H1 (cell line): ENCODE results near the gene IL1RL1. TPM values are rescaled to one million over a fixed set of nuclear protein-coding genes. Genes with fewer than 3 reads are reported as not detected.

Experiments used
- CTCF ChIA-PET: fragments of 300-600 bp; sonication (Branson Sonifier 250); formaldehyde crosslinking; loops from one replicate; lab custom pipeline; 2021; ENCODE audit not compliant: partially characterized antibody; lab: Charles Lee
- POLR2A ChIA-PET: fragments of 300-600 bp; sonication (Branson Sonifier 250); formaldehyde crosslinking; loops from one replicate; lab custom pipeline; 2021; ENCODE audit warnings: inconsistent platforms; ENCODE audit not compliant: partially characterized antibody; lab: Charles Lee
- DNase-seq, 2 experiments: peaks; one replicate each; pipeline versions ENCODE4 v3.0.0 to v3.0.0-alpha.2; 2010 to 2022; ENCODE audit warnings: low spot score in 2 of 2, low read depth in 1 of 2, mixed read lengths in 1 of 2
- FAIRE-seq: peaks from 2 replicates; lab custom pipeline; 2011; peaks lifted over from hg19 to GRCh38; lab: Jason Lieb, UNC
- H2AFZ ChIP-seq: 2 replicates; pipeline ENCODE4 v1.8.1; 2012; ENCODE audit warnings: low read length, inconsistent platforms
- H2AK5ac ChIP-seq: 2 replicates; pipeline ENCODE4 v1.6.1; 2013; ENCODE audit warnings: low read depth, low read length
- H2BK120ac ChIP-seq: replicated peaks from 2 replicates; pipeline ENCODE3; 2013; ENCODE audit warnings: low read depth, low read length, inconsistent platforms
- H2BK12ac ChIP-seq: 2 replicates; pipeline ENCODE4 v1.6.1; 2013; ENCODE audit warnings: low read depth, low read length
- H2BK15ac ChIP-seq: 2 replicates; pipeline ENCODE4 v1.6.1; 2013; ENCODE audit warnings: low read length
- H2BK20ac ChIP-seq: 2 replicates; pipeline ENCODE4 v1.6.1; 2013; ENCODE audit warnings: low read length
- H2BK5ac ChIP-seq: 2 replicates; pipeline ENCODE4 v1.6.1; 2013; ENCODE audit warnings: low read depth, low read length
- H3K14ac ChIP-seq: 2 replicates; pipeline ENCODE4 v1.6.1; 2013; ENCODE audit warnings: inconsistent platforms; ENCODE audit not compliant: insufficient read length
- H3K18ac ChIP-seq: 2 replicates; pipeline ENCODE4 v1.6.1; 2013; ENCODE audit warnings: low read length; ENCODE audit errors: extremely low read depth
- H3K23ac ChIP-seq: 2 replicates; pipeline ENCODE4 v1.6.1; 2013; ENCODE audit warnings: inconsistent platforms; ENCODE audit not compliant: insufficient read length
- H3K23me2 ChIP-seq: 2 replicates; pipeline ENCODE4 v1.6.1; 2013; ENCODE audit warnings: low read depth, low read length
- H3K27ac ChIP-seq: 2 replicates; pipeline ENCODE4 v1.6.1; 2011; ENCODE audit warnings: low read depth, low read length, inconsistent platforms
- H3K27me3 ChIP-seq, 4 experiments: replicated peaks in 1 of 4; 1 replicate in 1 of 4; 2 replicates in 3 of 4; pipeline versions ENCODE4 v1.6.1 to v1.8.1; 2011 to 2013; ENCODE audit warnings: low read length in 3 of 4, mild to moderate bottlenecking in 3 of 4, inconsistent platforms in 2 of 4, mixed read lengths in 2 of 4, moderate library complexity in 1 of 4; ENCODE audit not compliant: control insufficient read depth in 3 of 4, insufficient read depth in 3 of 4; ENCODE audit errors: extremely low read depth in 1 of 4
- H3K36me3 ChIP-seq, 4 experiments: 2 replicates each; pipeline versions ENCODE4 v1.6.1 to v1.8.1; 2011 to 2013; ENCODE audit warnings: mild to moderate bottlenecking in 4 of 4, low read length in 3 of 4, moderate library complexity in 2 of 4, control low read depth in 1 of 4, inconsistent platforms in 1 of 4; ENCODE audit not compliant: insufficient read depth in 4 of 4, control insufficient read depth in 2 of 4
- H3K4ac ChIP-seq: replicated peaks from 2 replicates; pipeline ENCODE3; 2013; ENCODE audit warnings: low read length, low read depth, mixed read lengths, inconsistent platforms; ENCODE audit not compliant: insufficient read length
- H3K4me1 ChIP-seq, 4 experiments: replicated peaks in 1 of 4; 1 replicate in 1 of 4; 2 replicates in 3 of 4; pipeline versions ENCODE4 v1.6.1 to v1.8.1; 2011 to 2013; ENCODE audit warnings: low read length in 3 of 4, inconsistent platforms in 2 of 4, mixed read lengths in 1 of 4; ENCODE audit not compliant: insufficient read depth in 4 of 4, control insufficient read depth in 3 of 4
- H3K4me2 ChIP-seq, 2 experiments: 2 replicates each; pipeline versions ENCODE4 v1.6.1 to v1.8.1; 2011 to 2013; ENCODE audit warnings: low read depth in 2 of 2, low read length in 2 of 2, control low read depth in 1 of 2, inconsistent platforms in 1 of 2, mild to moderate bottlenecking in 1 of 2; ENCODE audit not compliant: insufficient read depth in 1 of 2
- H3K4me3 ChIP-seq, 4 experiments: fragments of 200-600, 300-600 bp in 1 of 4; sonication (generic), shearing (Covaris generic), sonication (Bioruptor Twin) in 1 of 4; 2 replicates each; pipeline versions ENCODE4 v1.5.1 to v1.8.1; 2011 to 2016; ENCODE audit warnings: low read length in 4 of 4, low read depth in 3 of 4, control low read depth in 2 of 4, inconsistent platforms in 2 of 4, mild to moderate bottlenecking in 2 of 4, mixed read lengths in 1 of 4, moderate library complexity in 1 of 4; ENCODE audit not compliant: insufficient read depth in 2 of 4; ENCODE audit errors: extremely low read depth in 1 of 4
- H3K56ac ChIP-seq: replicated peaks from 2 replicates; pipeline ENCODE3; 2013; ENCODE audit warnings: low read depth, mild to moderate bottlenecking, mixed read lengths, low read length, inconsistent platforms; ENCODE audit not compliant: insufficient read length
- H3K79me1 ChIP-seq: 2 replicates; pipeline ENCODE4 v1.6.1; 2013; ENCODE audit warnings: low read depth, low read length, control low read depth
- H3K79me2 ChIP-seq, 2 experiments: 2 replicates each; pipeline versions ENCODE4 v1.6.1 to v1.8.1; 2012 to 2013; ENCODE audit warnings: low read length in 2 of 2, mild to moderate bottlenecking in 2 of 2, inconsistent platforms in 1 of 2; ENCODE audit not compliant: insufficient read depth in 2 of 2, control insufficient read depth in 1 of 2
- H3K9ac ChIP-seq, 4 experiments: replicated peaks in 1 of 4; 1 replicate in 1 of 4; 2 replicates in 3 of 4; pipeline versions ENCODE4 v1.6.1 to v1.8.1; 2011 to 2013; ENCODE audit warnings: low read depth in 3 of 4, low read length in 3 of 4, control low read depth in 2 of 4, mild to moderate bottlenecking in 2 of 4, moderate library complexity in 2 of 4, inconsistent platforms in 1 of 4; ENCODE audit errors: extremely low read depth in 1 of 4
- H3K9me3 ChIP-seq, 2 experiments: 2 replicates each; pipeline versions ENCODE4 v1.6.1 to v1.8.1; 2012 to 2013; ENCODE audit warnings: mild to moderate bottlenecking in 2 of 2, moderate library complexity in 2 of 2, control low read depth in 1 of 2, inconsistent platforms in 1 of 2, low read depth in 1 of 2, low read length in 1 of 2, mixed read lengths in 1 of 2; ENCODE audit not compliant: insufficient read depth in 2 of 2
- H4K20me1 ChIP-seq, 2 experiments: replicated peaks in 1 of 2; 2 replicates each; pipeline versions ENCODE3 to v1.8.1; 2011 to 2013; ENCODE audit warnings: inconsistent platforms in 2 of 2, low read length in 2 of 2, mild to moderate bottlenecking in 1 of 2; ENCODE audit not compliant: insufficient read depth in 2 of 2, control insufficient read depth in 1 of 2
- H4K5ac ChIP-seq: 2 replicates; pipeline ENCODE4 v1.6.1; 2013; ENCODE audit warnings: low read length, low read depth, mixed read lengths, inconsistent platforms; ENCODE audit not compliant: insufficient read length
- H4K8ac ChIP-seq: 2 replicates; pipeline ENCODE4 v1.8.0; 2013; ENCODE audit warnings: mild to moderate bottlenecking, moderate library complexity, low read length, inconsistent platforms; ENCODE audit not compliant: insufficient read depth; ENCODE audit errors: extremely low read depth
- H4K91ac ChIP-seq: replicated peaks from 2 replicates; pipeline ENCODE3; 2013; ENCODE audit warnings: low read length, mixed read lengths, inconsistent platforms; ENCODE audit not compliant: insufficient read length
- CBX8 ChIP-seq: fragments of 300-800, 300-1000 bp; sonication (generic); IDR thresholded peaks from 2 replicates; pipeline ENCODE4 v1.7.1; 2016; ENCODE audit warnings: low read depth, low read length, borderline replicate concordance
- CHD1 ChIP-seq: IDR thresholded peaks from 2 replicates; pipeline ENCODE4 v1.6.1; 2012; ENCODE audit warnings: low read depth, low read length, improper control_type of control experiment
- CTCF ChIP-seq, 3 experiments: IDR thresholded peaks; 1 replicate in 2 of 3; 2 replicates in 1 of 3; pipeline versions ENCODE4 v1.5.1 to v1.6.1; 2011; ENCODE audit warnings: low read length in 3 of 3, mild to moderate bottlenecking in 3 of 3, inconsistent platforms in 2 of 3, low read depth in 1 of 3, moderate library complexity in 1 of 3; ENCODE audit not compliant: insufficient read depth in 1 of 3; ENCODE audit errors: control extremely low read depth in 1 of 3
- EGR1 ChIP-seq: IDR thresholded peaks from 2 replicates; pipeline ENCODE4 v1.6.1; 2011; ENCODE audit warnings: low read depth, low read length, borderline replicate concordance
- HDAC2 ChIP-seq, 2 experiments: fragments of 300-600 bp in 1 of 2; sonication (generic) in 1 of 2; IDR thresholded peaks; 2 replicates each; pipeline ENCODE4 v1.6.1; 2011 to 2012; ENCODE audit warnings: low read depth in 2 of 2, low read length in 2 of 2, mild to moderate bottlenecking in 2 of 2, moderate library complexity in 2 of 2, borderline replicate concordance in 1 of 2, inconsistent platforms in 1 of 2
- JUN ChIP-seq: IDR thresholded peaks from 2 replicates; pipeline ENCODE4 v1.6.1; 2011; ENCODE audit warnings: low read depth, mild to moderate bottlenecking, improper control_type of control experiment, low read length
- MAX ChIP-seq: IDR thresholded peaks from 2 replicates; pipeline ENCODE4 v1.6.1; 2012; ENCODE audit warnings: inconsistent platforms
- SAP30 ChIP-seq: fragments of 300-600 bp; sonication (generic); IDR thresholded peaks from 2 replicates; pipeline ENCODE4 v1.7.1; 2012; ENCODE audit warnings: low read length, moderate library complexity, mild to moderate bottlenecking, inconsistent platforms; ENCODE audit not compliant: insufficient read depth, insufficient replicate concordance
- SIN3A ChIP-seq, 2 experiments: IDR thresholded peaks in 1 of 2; conservative IDR thresholded peaks in 1 of 2; 2 replicates each; pipeline ENCODE4 v1.6.1; 2011 to 2012; ENCODE audit warnings: low read length in 2 of 2, improper control_type of control experiment in 1 of 2, low read depth in 1 of 2, mild to moderate bottlenecking in 1 of 2
- SIRT6 ChIP-seq: IDR thresholded peaks from one replicate; pipeline ENCODE4 v1.7.1; 2012; ENCODE audit warnings: low read length, inconsistent platforms
- SUZ12 ChIP-seq: fragments of 200-600 bp; sonication (generic); IDR thresholded peaks from 2 replicates; pipeline ENCODE4 v1.6.1; 2012; ENCODE audit warnings: mild to moderate bottlenecking, inconsistent platforms, low read length, moderate library complexity, mixed read lengths
- WGBS, 2 experiments: shearing (Covaris generic) in 1 of 2; methylation state at CpG; one replicate each; pipeline versions ENCODE4 v1.1.6 to v1.1.7; 2013 to 2015; ENCODE audit warnings: low lambda C conversion rate in 2 of 2, mixed read lengths in 2 of 2, inconsistent platforms in 1 of 2, low coverage in 1 of 2, missing lambda C conversion rate in 1 of 2; ENCODE audit not compliant: insufficient replicate concordance in 2 of 2, insufficient coverage in 1 of 2, insufficient read length in 1 of 2; ENCODE audit errors: extremely low coverage in 1 of 2, missing lambda C conversion rate in 1 of 2; 5-methylcytosine and 5-hydroxymethylcytosine counted together
- polyA plus RNA-seq, 7 experiments: library from polyadenylated mRNA; depleted of rRNA in 3 of 7; stranded (reverse) in 5 of 7; unstranded in 2 of 7; fragments of >200 nt in 5 of 7; fragments of 200-250 nt in 2 of 7; gene quantifications; 1 replicate in 5 of 7; 2 replicates in 1 of 7; 4 replicates in 1 of 7; pipeline versions ENCODE4 v1.2.1 to v1.2.3, GENCODE V29; 2011 to 2013; ENCODE audit warnings: missing spikeins in 2 of 7, mixed read lengths in 2 of 7
- total RNA-seq: library from RNA; stranded (reverse); fragmentation: NEBNext Ultra II Directional; extraction: Animal tissue kit (Norgen Biotek cat#: 25700); gene quantifications from 2 replicates; pipeline ENCODE4 v1.2.1, GENCODE V29; 2021

Gene IL1RL1
- total and polyA plus RNA-seq, 2 of the 8 experiments (the other 6 are each of a cell fraction or from before 2014, with no cell fraction given), result not detected

- H3K4ac ChIP-seq, result no peak overlapping the region
- H3K79me2 ChIP-seq, result no peaks in the 10 kb centered on the region
- H4K8ac ChIP-seq, result no peak overlapping the region
- H3K9ac ChIP-seq, result no peak overlapping the region
- H3K23me2 ChIP-seq, result no peaks in the 10 kb centered on the region; the same call in 1 of the 2 replicates
- no peak overlapping the region for H2BK20ac ChIP-seq
- no peak overlapping the region for H3K27ac ChIP-seq
- no peaks in the 10 kb centered on the region for H3K79me1 ChIP-seq
- no peak overlapping the region for H3K4me2 ChIP-seq
- H2BK12ac ChIP-seq, result no peak overlapping the region
- H3K18ac ChIP-seq, result no peak overlapping the region
- ChIA-PET POLR2A (no interaction called here), CTCF (interaction anchor here (1.5 kb wide), 1 partner anchor 57 kb away, joined by 3 read pairs; no protein-coding TSS in a partner anchor)
- no peak overlapping the region for H3K14ac ChIP-seq
- H4K91ac ChIP-seq, result no peak overlapping the region
- H3K27me3 ChIP-seq, result no peaks in the 10 kb centered on the region
- H3K9me3 ChIP-seq, result peaks cover 6 to 7% of the 10 kb centered on the region in 2 experiments; a peak in 2 of 4 replicates
- no peak overlapping the region for H2BK5ac ChIP-seq
- H2AK5ac ChIP-seq, result no peak overlapping the region
- no peak overlapping the region for H2BK15ac ChIP-seq
- no peak overlapping the region for H3K23ac ChIP-seq
- H3K36me3 ChIP-seq, result no peaks in the 10 kb centered on the region; a peak in 1 of 8 replicates
- FAIRE-seq, result no peak
- H2AFZ ChIP-seq, result no peak overlapping the region
- no peaks in the 10 kb centered on the region for H4K20me1 ChIP-seq
- no peak for DNase-seq
- no peak overlapping the region for H4K5ac ChIP-seq
- no peaks in the 10 kb centered on the region for H3K4me1 ChIP-seq
- 81% methylated on average over 3 of the region's 3 CpGs; no CpG with 5 or more reads in 1 of the 2 experiments for WGBS, 2 experiments
- H2BK120ac ChIP-seq, result no peak overlapping the region
- no peak overlapping the region for H3K4me3 ChIP-seq
- no peak overlapping the region for H3K56ac ChIP-seq
- TF ChIP-seq CTCF (IDR thresholded peaks at IDR 0.05; ENCODE audit: control extremely low read depth in 1 of 3, insufficient read depth in 1 of 3, low read depth in 1 of 3, low read length in 3 of 3), result no peak
- TF ChIP-seq EGR1, result no peak
- TF ChIP-seq SIN3A (conservative IDR thresholded peaks at IDR 0.05 in 1 of 2, IDR thresholded peaks at IDR 0.05 in 1 of 2; ENCODE audit: low read depth in 1 of 2, low read length in 2 of 2), result no peak
- no peak for TF ChIP-seq HDAC2 (IDR thresholded peaks at IDR 0.05; ENCODE audit: borderline replicate concordance in 1 of 2, low read depth in 2 of 2, low read length in 2 of 2)
- no peak for TF ChIP-seq JUN
- TF ChIP-seq CBX8, result no peak
- TF ChIP-seq MAX, result no peak
- TF ChIP-seq SIRT6, result no peak
- TF ChIP-seq SAP30, result no peak
- TF ChIP-seq CHD1, result no peak
- no peak for TF ChIP-seq SUZ12
These were observed 74.6 kb downstream of the IL1RL1 start for GRCh38 chr2:102386004-102386403.
